UCSD-AML1 (cell line): ENCODE data around the gene TRIM28.
A peak's percentile ranks its signal among the peaks of the same experiment; 100 is the strongest.
"Not testable (repeated sequence)": the region's sequence is repeated elsewhere in the genome, so short reads cannot be mapped to it uniquely, and the experiment has no call there.

Source experiments
- DNase-seq: peaks from one replicate; lab custom pipeline; 2025; ENCODE audit not compliant: unreplicated experiment; lab: John Stamatoyannopoulos, UW

The TRIM28 gene

DNA sequence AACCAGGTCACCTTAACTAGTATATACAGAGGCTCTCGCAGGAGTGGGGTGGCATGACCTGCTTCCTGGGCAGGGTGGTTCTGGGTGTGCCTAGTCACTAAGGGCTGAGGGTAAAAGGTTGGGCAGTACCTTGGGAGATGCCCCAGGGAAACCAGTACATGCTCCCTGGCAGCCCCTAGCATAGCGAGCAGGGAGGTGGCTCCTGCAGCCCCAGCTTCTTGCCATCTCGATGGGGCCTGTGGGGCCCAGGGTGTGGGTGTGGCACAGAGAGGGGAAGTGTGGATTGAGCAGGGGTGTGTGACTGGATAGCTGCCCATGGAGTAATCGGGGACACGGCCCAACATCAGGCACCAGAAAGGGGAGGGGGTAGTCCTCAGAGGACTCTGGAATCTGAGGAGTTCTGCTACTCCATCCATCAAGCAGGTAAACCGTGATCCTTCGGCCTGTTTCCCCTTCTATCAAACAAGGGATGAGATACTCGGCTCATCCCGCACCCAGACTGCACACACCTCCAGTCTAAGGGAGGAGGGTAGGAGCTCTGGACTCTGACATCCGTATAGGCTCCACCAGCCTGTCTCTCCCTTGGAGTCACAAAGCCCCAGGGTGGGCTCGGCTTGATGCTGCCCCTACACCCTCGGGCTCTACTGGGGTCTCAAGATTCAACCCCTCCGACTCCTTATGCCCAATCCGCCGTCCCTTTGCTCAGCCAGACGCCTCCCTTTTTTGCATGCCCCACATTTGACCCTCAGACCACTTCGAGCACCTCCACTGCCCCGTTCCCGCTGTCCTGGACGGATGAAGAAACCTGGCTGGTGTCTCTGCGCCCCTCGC is 25.4 kb upstream of the TRIM28 start:
- DNase-seq = no peak

DNA sequence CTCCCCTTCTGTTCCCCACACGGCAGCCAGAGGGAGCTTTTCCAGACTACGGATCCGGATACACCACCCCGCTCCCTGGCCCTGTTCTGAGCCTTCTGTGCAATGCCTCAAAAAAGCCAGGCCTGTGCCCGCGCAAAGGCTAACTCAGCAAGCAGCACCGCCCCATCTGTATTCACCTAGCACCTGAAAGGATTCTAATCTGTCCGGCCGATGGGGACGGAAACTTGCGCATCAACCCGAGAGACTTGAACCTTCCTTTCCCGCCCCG is 24.8 kb upstream of the TRIM28 start:
- DNase-seq = peak; percentile 79

DNA sequence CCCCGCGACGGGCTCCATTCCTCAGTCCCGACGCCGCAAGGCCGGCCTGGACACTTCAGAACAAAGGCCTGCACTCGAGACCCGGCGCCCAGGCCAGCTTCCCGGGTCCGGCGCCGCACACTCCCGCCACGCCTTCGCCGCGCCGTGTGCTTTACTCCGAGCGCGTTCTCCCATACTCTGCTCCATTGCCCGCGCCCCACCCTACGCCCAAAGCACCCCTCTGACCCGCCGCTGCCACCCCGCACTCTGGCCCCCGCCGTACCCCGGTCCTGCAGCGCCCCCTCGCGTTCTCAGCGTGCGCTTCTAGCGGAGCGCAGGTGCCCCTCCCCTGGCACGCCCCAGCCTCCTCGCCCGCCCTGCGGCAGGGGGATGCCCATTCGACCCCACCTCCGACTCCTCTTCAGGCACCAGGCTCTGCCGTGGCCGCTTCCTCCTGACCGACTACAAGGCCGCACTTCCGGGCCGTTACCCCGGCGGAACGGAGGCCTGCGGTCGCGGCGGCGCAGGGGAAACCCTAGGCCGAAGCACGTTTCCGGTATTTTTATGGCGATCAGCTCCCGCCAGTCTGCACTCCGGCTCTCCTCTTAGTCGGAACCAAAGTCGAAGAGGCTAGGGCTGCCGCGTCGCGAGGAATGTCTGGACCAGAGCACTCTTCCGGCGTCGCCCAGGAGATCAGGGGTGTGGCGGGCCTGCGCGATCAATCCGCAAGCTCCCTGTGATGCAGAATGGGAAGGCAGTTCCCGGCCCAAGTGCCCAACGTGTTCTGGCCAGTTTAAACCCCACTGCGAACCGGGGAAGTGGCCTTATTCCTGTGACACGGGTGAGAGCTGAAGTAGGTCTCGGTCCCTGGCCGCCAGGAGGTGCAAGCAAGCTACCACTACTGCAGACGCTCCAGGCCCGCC is 24.3 kb upstream of the TRIM28 start, which contains the start of gene ZBTB45:
TSS of gene ZBTB45 (minus strand) at position 456 of the 902 bp plus-strand sequence. CDS start 2,137 bp downstream, outside the sequence.
- DNase-seq = peak; percentile 96

DNA sequence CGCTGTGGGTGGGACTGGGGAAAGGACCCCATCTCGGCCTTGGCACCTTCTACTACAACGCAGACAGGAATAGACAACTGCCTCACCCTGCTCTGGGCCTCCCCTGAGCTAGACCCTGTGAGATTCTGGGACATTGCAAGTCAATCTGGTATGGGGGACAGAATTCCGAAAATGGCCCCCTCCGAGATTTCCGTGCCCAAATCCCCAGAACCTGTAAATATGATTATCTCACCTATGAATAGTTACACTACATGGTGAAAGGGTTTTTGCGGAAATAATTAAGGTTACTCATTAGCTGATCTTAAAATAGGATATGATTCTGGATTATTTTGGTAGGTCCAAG is 23.6 kb upstream of the TRIM28 start:
- no peak for DNase-seq

DNA sequence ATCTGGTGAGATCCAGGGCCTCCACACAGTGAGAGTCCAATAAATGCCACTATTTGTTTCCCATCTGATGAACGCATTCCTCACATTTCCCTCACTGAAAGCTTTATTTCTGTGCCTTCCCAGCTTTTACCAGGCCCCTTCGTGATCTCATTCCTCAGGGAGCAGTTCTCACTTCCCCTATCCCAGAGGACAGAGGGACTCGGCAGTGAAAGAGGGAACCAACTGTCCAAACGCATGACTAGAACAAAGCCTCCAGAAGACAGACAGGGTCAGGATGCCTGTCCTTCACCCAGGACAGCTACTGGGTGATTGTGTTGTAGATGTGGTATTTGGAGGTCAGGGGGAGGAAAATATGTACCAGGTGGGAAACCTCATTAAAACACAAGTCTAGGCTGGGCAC is 22.2 kb upstream of the TRIM28 start:
- no peak for DNase-seq

DNA sequence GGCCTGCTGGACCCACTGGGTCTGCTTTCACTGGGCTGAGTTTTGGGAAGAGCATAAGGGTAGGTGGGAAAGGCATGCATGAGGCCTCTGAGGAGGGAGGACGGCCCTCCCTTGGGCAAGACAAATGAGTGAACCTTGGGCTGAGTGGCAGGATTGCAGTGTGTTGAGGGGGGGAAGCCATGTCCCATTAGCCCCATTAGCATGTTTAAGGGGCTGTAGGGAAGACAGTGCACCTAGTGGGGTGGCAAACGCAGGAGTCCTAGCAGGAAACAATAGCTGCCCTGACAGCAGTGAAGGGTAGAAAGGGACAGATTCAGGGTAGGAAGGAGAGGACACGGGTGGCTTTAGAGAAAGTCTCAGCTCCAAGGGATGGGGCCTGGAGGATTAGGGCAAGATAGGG is 21.2 kb upstream of the TRIM28 start:
- DNase-seq = no peak

DNA sequence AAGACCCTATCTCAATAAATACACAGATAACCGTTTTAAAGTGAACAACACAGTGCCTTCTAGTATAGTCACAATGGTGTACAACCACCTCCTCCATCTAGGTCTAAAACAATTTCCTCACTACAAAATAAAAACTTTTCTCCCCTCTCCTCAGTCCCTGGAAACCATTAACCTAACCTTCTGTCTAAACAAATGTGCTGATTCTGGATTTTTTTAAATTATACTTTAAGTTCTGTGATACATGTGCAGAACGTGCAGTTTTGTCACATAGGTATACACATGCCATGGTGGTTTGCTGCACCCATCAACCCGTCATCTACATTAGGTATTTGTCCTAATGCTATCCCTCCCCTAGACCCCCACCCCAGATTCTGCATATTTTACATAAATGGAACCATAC is 14.5 kb upstream of the TRIM28 start:
- no peak for DNase-seq

DNA sequence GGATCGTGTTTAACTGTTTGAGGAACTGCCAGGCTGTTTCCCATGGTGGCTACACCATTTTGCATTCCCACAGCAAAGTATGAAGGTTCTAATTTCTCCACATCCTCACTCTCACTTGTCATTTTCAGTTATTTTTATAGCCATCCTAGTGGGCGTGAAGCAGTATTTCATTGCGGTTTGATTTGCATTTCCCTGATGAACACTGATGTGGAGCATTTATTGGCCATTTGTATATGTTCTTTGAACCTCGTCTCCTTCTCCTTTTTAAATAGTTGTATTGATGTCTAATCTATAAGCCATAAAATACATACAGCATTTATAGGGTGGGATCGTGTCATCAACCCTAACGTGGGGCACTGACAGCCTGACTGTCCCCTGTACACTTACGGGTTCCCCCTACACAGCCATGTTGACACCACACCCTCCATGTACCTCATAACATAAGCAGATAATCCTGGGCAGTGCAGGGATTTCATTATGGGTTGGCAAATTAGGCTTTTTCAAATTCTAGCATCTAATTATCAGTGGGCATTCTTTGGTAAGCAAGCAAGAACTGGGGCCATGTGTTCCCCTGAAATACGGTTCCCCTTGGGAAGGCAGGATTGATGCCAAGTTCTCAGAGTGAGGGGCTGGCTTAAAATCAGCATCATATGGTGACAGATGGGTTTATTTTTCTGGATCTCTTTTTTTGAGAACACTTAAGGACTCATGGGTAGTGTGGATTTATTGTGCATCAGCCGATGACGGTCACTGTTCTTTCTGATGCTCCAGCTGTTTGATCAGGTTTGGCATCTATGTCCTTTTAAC is 12.6 kb upstream of the TRIM28 start:
- DNase-seq = no peak

DNA sequence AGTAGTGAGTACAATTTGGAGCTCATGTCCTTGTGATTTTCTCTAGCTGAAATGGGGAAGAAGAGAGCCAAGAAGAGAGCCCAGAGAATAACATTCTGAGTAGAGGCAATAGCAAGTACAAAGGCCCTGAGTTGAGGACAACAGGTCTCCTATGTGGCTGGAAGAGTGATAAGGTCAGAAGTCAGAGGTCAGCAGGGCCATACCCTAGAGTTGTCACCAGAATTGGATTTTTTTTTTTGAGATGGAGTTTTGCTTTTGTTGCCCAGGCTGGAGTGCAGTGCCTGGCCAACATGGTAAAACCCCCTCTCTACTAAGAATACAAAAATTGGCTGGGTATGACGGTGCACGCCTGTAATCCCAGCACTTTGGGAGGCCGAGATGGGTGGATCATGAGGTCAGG is 8.0 kb upstream of the TRIM28 start:
- no peak for DNase-seq

DNA sequence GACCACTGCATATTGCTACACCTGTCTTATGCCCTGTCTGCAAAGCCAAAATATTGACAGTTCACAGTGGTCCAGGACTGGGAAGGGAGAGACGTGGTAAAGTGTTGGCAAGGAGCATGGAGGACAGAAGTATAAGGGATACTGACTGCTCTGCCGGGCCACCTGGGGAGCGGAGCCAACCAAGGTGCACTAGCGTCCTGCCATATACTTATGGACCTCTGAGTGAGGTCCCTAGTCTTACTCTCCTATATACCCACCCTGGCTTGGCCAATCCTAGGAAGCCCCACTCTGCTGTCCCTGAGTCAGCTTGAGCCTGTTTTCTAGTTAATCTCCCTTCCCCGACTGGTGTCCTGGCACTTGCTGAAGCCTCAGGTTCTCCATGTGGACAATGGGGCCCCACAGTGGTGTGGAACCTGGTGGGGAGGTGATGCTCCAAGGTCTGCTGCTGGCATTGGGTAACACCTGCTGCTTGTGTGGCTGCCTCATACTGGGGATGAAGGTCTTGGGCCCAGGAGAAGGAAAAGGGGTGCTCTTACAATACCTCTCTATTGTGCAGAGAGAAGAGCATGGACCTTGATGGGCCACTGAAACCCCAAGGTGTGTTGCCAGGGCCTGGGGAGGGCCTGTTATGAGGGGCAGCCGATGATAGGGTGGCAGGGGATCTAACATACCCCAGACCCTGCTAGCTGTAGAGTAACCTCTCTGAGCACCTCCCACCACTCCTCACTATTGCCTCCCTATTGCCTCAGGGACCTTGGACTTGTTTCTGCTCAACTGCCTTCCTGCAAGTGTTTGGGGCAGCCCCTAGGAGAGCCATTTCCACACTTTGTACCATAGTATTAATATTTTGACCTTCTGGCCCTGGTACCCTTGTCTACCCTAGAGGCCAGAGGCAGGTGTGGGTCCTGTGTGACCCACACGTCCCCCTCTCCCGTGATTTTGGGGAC is 6.7 kb upstream of the TRIM28 start:
- no peak for DNase-seq

DNA sequence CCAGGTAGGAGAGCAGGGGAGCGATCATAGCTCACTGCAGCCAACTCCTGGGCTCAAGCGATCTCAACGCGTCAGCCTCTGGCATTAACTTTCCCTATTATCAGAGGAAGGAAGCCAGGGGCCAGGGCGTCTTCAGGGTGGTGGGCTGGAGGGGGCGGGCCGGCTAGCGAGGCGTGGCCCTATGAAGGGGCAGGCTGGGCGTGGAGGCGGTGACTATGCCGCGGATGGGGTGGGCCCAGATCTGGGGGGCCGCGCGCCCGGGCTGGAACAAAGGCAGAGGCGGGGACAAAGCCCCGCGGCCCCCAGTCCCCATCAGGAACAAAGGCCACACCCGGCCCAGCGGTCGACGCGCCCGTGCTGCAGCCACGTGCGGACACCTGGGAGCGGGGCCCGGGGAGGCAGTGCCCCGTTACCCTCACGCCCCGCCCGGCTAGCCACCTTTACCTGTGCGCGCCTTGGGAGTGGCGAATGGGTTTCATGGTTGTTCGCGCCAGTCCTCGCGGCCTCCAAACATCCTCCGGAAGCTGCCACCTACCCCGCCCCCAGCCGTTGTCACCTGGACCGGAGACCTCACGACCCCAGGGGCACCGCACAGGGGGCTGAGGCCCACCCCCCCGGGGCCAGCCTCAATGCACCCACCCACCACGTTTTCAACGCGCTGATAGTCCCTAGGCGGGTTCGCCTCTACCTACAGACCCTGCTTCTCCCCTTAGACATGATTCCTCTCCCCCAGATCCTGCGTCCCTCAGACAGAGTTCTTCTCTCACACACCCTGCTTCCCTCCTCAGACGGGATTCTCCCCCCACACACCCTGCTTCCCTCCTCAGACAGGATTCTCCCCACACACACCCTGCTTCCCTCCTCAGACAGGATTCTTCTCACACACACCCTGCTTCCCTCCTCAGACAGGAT is 5.4 kb upstream of the TRIM28 start:
- DNase-seq = no peak

DNA sequence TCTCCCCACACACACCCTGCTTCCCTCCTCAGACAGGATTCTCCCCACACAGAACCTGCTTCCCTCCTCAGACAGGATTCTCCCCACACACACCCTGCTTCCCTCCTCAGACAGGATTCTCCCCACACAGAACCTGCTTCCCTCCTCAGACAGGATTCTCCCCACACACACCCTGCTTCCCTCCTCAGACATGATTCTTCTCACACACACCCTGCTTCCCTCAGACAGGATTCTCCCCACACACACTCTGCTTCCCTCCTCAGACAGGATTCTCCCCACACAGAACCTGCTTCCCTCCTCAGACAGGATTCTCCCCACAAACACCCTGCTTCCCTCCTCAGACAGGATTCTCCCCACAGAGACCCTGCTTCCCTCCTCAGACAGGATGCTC is 4.7 kb upstream of the TRIM28 start:
- DNase-seq = not testable (repeated sequence)

DNA sequence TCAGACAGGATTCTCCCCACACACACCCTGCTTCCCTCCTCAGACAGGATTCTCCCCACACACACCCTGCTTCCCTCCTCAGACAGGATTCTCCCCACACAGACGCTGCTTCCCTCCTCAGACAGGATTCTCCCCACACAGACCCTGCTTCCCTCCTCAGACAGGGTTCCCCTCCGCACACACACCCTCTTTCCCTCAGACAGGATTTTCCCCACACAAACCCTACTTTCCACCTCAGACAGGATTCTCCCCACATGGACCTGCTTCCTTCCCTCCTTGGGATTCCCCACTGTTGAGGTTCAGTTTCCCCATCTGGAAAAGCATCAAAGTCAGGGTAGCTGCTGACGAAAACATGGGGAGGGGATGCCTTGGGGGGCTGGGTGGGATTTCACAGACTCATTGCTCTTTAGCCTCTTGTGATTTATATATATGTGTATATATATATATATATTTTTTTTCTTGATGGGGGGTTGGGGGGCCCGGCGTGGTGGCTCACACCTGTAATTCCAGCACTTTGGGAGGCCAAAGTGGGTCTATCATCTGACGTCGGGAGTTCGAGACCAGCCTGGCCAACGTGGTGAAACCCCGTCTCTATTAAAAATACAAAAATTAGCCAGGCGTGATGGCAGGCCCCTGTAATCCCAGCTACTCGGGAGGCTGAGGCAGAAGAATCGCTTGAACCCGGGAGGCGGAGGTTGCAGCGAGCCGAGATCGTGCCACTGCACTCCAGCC is 1.1 kb upstream of the TRIM28 start:
- not testable (repeated sequence) for DNase-seq

DNA sequence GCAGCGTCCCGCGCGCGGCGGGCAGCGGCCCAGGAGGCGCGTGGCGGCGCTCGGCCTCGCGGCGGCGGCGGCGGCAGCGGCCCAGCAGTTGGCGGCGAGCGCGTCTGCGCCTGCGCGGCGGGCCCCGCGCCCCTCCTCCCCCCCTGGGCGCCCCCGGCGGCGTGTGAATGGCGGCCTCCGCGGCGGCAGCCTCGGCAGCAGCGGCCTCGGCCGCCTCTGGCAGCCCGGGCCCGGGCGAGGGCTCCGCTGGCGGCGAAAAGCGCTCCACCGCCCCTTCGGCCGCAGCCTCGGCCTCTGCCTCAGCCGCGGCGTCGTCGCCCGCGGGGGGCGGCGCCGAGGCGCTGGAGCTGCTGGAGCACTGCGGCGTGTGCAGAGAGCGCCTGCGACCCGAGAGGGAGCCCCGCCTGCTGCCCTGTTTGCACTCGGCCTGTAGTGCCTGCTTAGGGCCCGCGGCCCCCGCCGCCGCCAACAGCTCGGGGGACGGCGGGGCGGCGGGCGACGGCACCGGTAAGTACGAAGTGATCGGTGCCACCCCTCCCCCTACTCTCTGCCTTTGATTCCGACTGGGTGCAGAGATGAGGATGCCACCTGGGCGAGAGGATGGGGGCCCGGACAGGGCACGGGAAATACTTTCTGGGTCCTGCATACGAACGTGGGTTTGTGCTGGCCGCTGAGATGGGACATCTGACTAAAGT is 874 bp downstream of the TRIM28 start:
- DNase-seq = no peak

DNA sequence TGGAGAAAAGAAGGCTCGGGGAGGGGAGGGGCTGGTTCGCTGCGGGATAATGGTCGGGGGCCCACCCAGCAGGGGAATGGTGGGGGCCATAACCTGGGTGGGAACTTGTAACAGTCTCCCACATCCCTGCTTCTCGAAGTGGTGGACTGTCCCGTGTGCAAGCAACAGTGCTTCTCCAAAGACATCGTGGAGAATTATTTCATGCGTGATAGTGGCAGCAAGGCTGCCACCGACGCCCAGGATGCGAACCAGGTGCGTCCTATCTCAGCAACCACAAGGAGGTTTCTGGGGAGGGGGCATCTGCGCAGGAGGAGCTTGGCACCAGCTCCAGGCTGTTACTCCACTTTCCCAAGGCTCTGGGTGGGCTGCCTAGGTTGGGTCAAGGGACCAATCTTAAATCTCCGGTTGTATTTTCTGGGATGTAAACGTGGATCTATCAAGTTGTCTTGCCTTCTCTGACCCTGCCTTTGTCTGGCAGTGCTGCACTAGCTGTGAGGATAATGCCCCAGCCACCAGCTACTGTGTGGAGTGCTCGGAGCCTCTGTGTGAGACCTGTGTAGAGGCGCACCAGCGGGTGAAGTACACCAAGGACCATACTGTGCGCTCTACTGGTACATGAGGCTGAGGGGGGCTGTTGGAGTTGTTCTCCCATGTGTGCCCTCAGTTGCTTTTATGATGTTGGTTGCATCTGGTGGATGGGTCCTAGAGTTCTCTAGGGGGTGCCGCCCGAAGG is 1.6 kb downstream of the TRIM28 start:
- DNase-seq = no peak

DNA sequence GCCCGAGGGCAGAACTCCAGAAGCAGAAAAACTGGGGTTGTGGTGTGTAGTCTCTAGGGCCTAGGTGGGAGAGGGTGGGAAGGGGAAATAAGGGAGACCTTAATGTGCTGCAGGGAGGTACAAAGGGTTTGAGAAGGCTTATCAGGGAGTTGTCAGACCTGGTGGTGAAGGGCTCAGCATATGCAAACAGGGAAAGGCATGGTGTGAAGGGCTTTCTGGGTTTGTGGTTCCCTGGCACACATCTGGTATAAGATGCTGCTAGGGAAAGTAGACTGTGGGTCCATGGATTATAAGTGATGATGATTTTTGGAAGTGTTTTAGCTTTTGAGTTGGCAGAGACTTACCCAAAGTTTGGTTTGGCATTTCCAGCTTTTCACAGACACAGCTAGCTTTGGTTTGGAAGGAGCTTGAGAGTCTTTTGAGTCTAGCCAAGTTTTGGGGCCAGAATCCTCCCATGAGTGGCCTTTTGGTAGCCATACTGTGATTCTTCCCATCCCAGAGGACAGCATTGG is 2.2 kb downstream of the TRIM28 start:
- DNase-seq = no peak
